ENCODE measurements around the gene ARMH3.

ARMH3 gene

GRCh38 chr10:101893510-101894120, 162.4 kb downstream of the ARMH3 start:
- DNase-seq: no peak

GRCh38 chr10:101892782-101893391, 163.1 kb downstream of the ARMH3 start:
- DNase-seq: no peak

GRCh38 chr10:101889256-101890210, 166.4 kb downstream of the ARMH3 start:
- DNase-seq: peak; percentile 64

- DNase-seq: no peak
Measured at GRCh38 chr10:101888251-101888949, 167.6 kb downstream of the ARMH3 start.

GRCh38 chr10:101887775-101888174, 168.2 kb downstream of the ARMH3 start:
- DNase-seq: no peak

- DNase-seq: no peak
Measured at GRCh38 chr10:101886521-101887312, 169.3 kb downstream of the ARMH3 start.

GRCh38 chr10:101881036-101881774, 174.8 kb downstream of the ARMH3 start:
- no peak for DNase-seq

GRCh38 chr10:101880232-101880573, 175.8 kb downstream of the ARMH3 start:
- no peak for DNase-seq

GRCh38 chr10:101879456-101880231, 176.3 kb downstream of the ARMH3 start:
- DNase-seq: no peak

GRCh38 chr10:101878869-101879268, 177.1 kb downstream of the ARMH3 start:
- DNase-seq: no peak

- DNase-seq: no peak
Measured at GRCh38 chr10:101875068-101875688, 180.8 kb downstream of the ARMH3 start.

GRCh38 chr10:101874252-101874651, 181.7 kb downstream of the ARMH3 start:
- no peak for DNase-seq

GRCh38 chr10:101867931-101868330, 188.0 kb downstream of the ARMH3 start:
- no peak for DNase-seq

GRCh38 chr10:101859530-101859929, 196.4 kb downstream of the ARMH3 start:
- no peak for DNase-seq

- DNase-seq: no peak
Measured at GRCh38 chr10:101858723-101859500, 197.1 kb downstream of the ARMH3 start.

GRCh38 chr10:101857802-101858476, 198.0 kb downstream of the ARMH3 start:
- DNase-seq: no peak

- DNase-seq: no peak
Measured at GRCh38 chr10:101856626-101857025, 199.3 kb downstream of the ARMH3 start.

GRCh38 chr10:101851411-101852116, 204.4 kb downstream of the ARMH3 start:
- no peak for DNase-seq
